ENCODE measurements around the gene SETD3. TPM values are rescaled to one million over a fixed set of nuclear protein-coding genes. Genes with fewer than 3 reads are reported as not detected.

Gene SETD3
- total RNA-seq, 1 donor from 2014 or later, result 62.8 TPM

DNA sequence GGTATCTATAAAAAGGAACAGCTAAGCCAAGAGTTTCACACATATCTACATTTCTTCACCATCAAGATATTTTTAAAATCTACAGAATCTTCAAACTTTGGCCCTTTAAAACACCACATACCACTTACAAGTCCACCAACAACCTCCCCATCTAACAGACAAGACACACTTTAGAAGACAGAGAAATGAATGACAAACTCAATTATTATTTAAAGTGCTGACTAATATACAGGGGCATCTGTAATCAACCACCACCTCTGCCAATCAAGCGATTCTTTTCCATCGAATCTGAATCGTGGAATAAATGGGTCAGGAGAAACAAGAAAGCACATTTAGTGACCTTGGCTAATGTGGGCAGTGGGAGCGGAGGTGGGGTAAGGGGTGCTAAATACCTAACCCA is 7.7 kb downstream of the SETD3 start:
- Mint-ChIP-seq H3K27me3 (ENCODE audit: low read depth, unreplicated experiment) (no peaks in the 10 kb centered on the region), H3K4me3 (ENCODE audit: unreplicated experiment) (no peak overlapping the region), H3K27ac (ENCODE audit: unreplicated experiment) (no peak overlapping the region), H3K9me3 (ENCODE audit: unreplicated experiment) (no peaks in the 10 kb centered on the region), H3K36me3 (ENCODE audit: low read depth, unreplicated experiment) (no peaks in the 10 kb centered on the region), H3K4me1 (ENCODE audit: low read depth, unreplicated experiment) (peaks cover 39% of the 10 kb centered on the region)
- Histone ChIP-seq H3K9me3 (ENCODE audit: insufficient read depth, low read depth, low read length) (no peaks in the 10 kb centered on the region), H3K27ac (ENCODE audit: low read depth, low read length) (no peak overlapping the region), H3K4me3 (ENCODE audit: insufficient read depth, low read depth, low read length) (no peak overlapping the region), H2AFZ (ENCODE audit: low read depth, low read length) (no peak overlapping the region), H3K4me1 (ENCODE audit: insufficient read depth, low read length) (no peaks in the 10 kb centered on the region), H3K79me2 (ENCODE audit: insufficient read depth, low read length) (peaks cover 96% of the 10 kb centered on the region), H3K4me2 (ENCODE audit: low read length) (no peak overlapping the region), H3K36me3 (ENCODE audit: insufficient read depth, low read length) (peaks cover 2% of the 10 kb centered on the region), H4K20me1 (ENCODE audit: insufficient read depth, low read length) (peaks cover 75% of the 10 kb centered on the region), H3K27me3 (ENCODE audit: insufficient read depth, low read length) (no peaks in the 10 kb centered on the region), H3K9ac (ENCODE audit: low read length) (no peak overlapping the region)
- TF ChIP-seq, protein P1, sequence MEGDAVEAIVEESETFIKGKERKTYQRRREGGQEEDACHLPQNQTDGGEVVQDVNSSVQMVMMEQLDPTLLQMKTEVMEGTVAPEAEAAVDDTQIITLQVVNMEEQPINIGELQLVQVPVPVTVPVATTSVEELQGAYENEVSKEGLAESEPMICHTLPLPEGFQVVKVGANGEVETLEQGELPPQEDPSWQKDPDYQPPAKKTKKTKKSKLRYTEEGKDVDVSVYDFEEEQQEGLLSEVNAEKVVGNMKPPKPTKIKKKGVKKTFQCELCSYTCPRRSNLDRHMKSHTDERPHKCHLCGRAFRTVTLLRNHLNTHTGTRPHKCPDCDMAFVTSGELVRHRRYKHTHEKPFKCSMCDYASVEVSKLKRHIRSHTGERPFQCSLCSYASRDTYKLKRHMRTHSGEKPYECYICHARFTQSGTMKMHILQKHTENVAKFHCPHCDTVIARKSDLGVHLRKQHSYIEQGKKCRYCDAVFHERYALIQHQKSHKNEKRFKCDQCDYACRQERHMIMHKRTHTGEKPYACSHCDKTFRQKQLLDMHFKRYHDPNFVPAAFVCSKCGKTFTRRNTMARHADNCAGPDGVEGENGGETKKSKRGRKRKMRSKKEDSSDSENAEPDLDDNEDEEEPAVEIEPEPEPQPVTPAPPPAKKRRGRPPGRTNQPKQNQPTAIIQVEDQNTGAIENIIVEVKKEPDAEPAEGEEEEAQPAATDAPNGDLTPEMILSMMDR (IDR thresholded peaks at IDR 0.05; ENCODE audit: insufficient read depth, low read depth, low read length), result no peak
- no peak for TF ChIP-seq EZH2 (IDR thresholded peaks at IDR 0.05; ENCODE audit: insufficient read depth, low read length)
- FAIRE-seq (no peak), DNase-seq (ENCODE audit: low read depth) (no peak)

DNA sequence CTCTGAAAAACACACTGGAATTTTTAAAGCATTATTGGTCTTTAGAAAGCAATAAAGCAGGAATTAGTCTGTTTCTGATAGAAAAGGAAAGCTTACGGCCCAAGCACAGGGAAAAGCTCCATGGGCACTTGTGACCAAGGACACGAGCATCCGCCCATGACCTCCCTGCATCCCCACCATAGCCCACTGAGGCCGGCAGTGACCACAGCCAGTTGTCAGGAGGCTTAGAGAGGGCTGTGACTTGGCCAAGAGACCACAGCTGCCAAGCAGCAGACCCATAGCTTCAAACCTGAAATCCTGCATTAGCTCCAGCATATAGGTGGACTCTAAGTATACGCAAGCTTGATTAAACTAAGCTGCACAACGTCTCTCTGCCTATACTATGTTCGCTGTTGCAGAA is 8.9 kb downstream of the SETD3 start:
- H4K20me1 ChIP-seq (ENCODE audit: insufficient read depth, low read length), result peaks cover 82% of the 10 kb centered on the region
- no peak for FAIRE-seq
- H3K79me2 ChIP-seq (ENCODE audit: insufficient read depth, low read length), result peaks cover 98% of the 10 kb centered on the region
- H3K27ac Mint-ChIP-seq (ENCODE audit: unreplicated experiment), result no peak overlapping the region
- no peaks in the 10 kb centered on the region for H3K27me3 ChIP-seq (ENCODE audit: insufficient read depth, low read length)
- no peak overlapping the region for H3K27ac ChIP-seq (ENCODE audit: low read depth, low read length)
- no peaks in the 10 kb centered on the region for H3K36me3 Mint-ChIP-seq (ENCODE audit: low read depth, unreplicated experiment)
- no peak overlapping the region for H3K4me3 Mint-ChIP-seq (ENCODE audit: unreplicated experiment)
- no peaks in the 10 kb centered on the region for H3K9me3 Mint-ChIP-seq (ENCODE audit: unreplicated experiment)
- no peak for DNase-seq (ENCODE audit: low read depth)
- no peaks in the 10 kb centered on the region for H3K4me1 ChIP-seq (ENCODE audit: insufficient read depth, low read length)
- no peaks in the 10 kb centered on the region for H3K27me3 Mint-ChIP-seq (ENCODE audit: low read depth, unreplicated experiment)
- H3K9me3 ChIP-seq (ENCODE audit: insufficient read depth, low read depth, low read length), result no peaks in the 10 kb centered on the region
- peaks cover 42% of the 10 kb centered on the region for H3K4me1 Mint-ChIP-seq (ENCODE audit: low read depth, unreplicated experiment)
- no peak overlapping the region for H3K9ac ChIP-seq (ENCODE audit: low read length)
- no peak overlapping the region for H3K4me3 ChIP-seq (ENCODE audit: insufficient read depth, low read depth, low read length)
- no peak overlapping the region for H3K4me2 ChIP-seq (ENCODE audit: low read length)
- H2AFZ ChIP-seq (ENCODE audit: low read depth, low read length), result no peak overlapping the region
- TF ChIP-seq, protein P1 (IDR thresholded peaks at IDR 0.05; ENCODE audit: insufficient read depth, low read depth, low read length), result no peak
- TF ChIP-seq EZH2 (IDR thresholded peaks at IDR 0.05; ENCODE audit: insufficient read depth, low read length), result no peak
- peaks cover 2% of the 10 kb centered on the region for H3K36me3 ChIP-seq (ENCODE audit: insufficient read depth, low read length)

DNA sequence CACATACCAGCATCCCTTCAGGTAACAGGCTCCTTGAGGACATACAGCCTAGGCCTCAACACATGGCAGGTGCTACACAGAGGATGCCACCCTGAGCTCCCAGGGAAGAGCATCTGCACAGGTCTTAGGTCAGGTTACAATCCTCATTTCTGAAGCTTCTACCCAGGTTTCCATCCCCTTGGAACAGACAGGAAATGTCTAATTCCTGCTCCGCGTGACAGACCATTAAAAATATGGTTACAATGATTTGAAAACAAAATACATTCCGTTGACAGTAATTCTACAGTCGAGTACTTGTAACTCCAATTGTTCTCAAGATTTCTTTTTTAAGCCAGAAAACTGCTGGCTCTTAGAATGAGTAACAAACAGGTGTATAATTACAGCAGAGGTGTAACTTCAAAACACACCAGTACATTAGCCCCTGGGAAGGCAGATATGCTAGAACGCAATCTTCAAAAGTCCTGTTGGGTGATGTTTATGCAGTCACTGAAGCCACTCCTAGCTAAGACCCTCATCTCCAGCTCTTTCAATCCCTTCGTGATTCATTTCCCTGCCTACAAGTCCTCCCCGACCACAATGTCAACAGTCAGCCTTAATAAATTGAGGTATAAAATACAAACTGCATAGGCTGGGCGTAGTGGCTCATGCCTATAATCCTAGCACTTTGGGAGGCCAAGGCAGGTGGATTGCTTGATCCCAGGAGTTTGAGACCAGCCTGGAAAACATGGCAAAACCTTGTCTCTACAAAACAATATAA is 11.6 kb downstream of the SETD3 start:
- Histone ChIP-seq H3K27me3 (ENCODE audit: insufficient read depth, low read length) (no peaks in the 10 kb centered on the region), H3K79me2 (ENCODE audit: insufficient read depth, low read length) (peaks cover 85% of the 10 kb centered on the region), H3K4me1 (ENCODE audit: insufficient read depth, low read length) (no peaks in the 10 kb centered on the region), H3K36me3 (ENCODE audit: insufficient read depth, low read length) (peaks cover 4% of the 10 kb centered on the region), H4K20me1 (ENCODE audit: insufficient read depth, low read length) (peaks cover 77% of the 10 kb centered on the region), H3K9ac (ENCODE audit: low read length) (no peak overlapping the region), H3K27ac (ENCODE audit: low read depth, low read length) (no peak overlapping the region), H3K4me3 (ENCODE audit: insufficient read depth, low read depth, low read length) (no peak overlapping the region), H2AFZ (ENCODE audit: low read depth, low read length) (no peak overlapping the region), H3K9me3 (ENCODE audit: insufficient read depth, low read depth, low read length) (no peaks in the 10 kb centered on the region), H3K4me2 (ENCODE audit: low read length) (no peak overlapping the region)
- H3K9me3 Mint-ChIP-seq (ENCODE audit: unreplicated experiment), result no peaks in the 10 kb centered on the region
- H3K27me3 Mint-ChIP-seq (ENCODE audit: low read depth, unreplicated experiment), result no peaks in the 10 kb centered on the region
- H3K4me1 Mint-ChIP-seq (ENCODE audit: low read depth, unreplicated experiment), result peaks cover 30% of the 10 kb centered on the region
- H3K36me3 Mint-ChIP-seq (ENCODE audit: low read depth, unreplicated experiment), result peaks cover 5% of the 10 kb centered on the region
- no peak overlapping the region for H3K27ac Mint-ChIP-seq (ENCODE audit: unreplicated experiment)
- no peak overlapping the region for H3K4me3 Mint-ChIP-seq (ENCODE audit: unreplicated experiment)
- FAIRE-seq (peak; percentile 26), DNase-seq (ENCODE audit: low read depth) (peak; percentile 35)
- TF ChIP-seq, protein P1 (IDR thresholded peaks at IDR 0.05; ENCODE audit: insufficient read depth, low read depth, low read length), result no peak
- no peak for TF ChIP-seq EZH2 (IDR thresholded peaks at IDR 0.05; ENCODE audit: insufficient read depth, low read length)
